K562 (cell line): ENCODE results near the gene ZFP36. TPM values are rescaled to one million over a fixed set of nuclear protein-coding genes. Genes with fewer than 3 reads are reported as not detected.

ENCODE experiments used
- BCL6 ChIP-seq: fragments of 250-450 bp; sonication (Bioruptor Pico); IDR thresholded peaks from 2 replicates; pipeline ENCODE4 v1.4.0; 2020
- EHMT2 ChIP-seq: fragments of 450-650 bp; IDR thresholded peaks from 2 replicates; pipeline ENCODE4 v1.6.1; 2018; ENCODE audit warnings: antibody characterized with exemption
- EP300 ChIP-seq: IDR thresholded peaks from 2 replicates; pipeline ENCODE4 v1.6.1; 2012; ENCODE audit warnings: low read length, improper control_type of control experiment
- MTA2 ChIP-seq: fragments of 450-650 bp; IDR thresholded peaks from 2 replicates; pipeline ENCODE4 v1.6.1; 2016; ENCODE audit warnings: low read depth
- MYC ChIP-seq, 2 experiments: fragments of 250-450 bp in 1 of 2; sonication (Bioruptor Pico) in 1 of 2; IDR thresholded peaks; 2 replicates each; pipeline versions ENCODE4 v1.5.1 to v1.6.1; 2012 to 2021; ENCODE audit warnings: low read depth in 2 of 2, borderline replicate concordance in 1 of 2, improper control_type of control experiment in 1 of 2, low read length in 1 of 2, mild to moderate bottlenecking in 1 of 2, moderate library complexity in 1 of 2
- MYNN ChIP-seq, 2 experiments: sonication (generic); formaldehyde crosslinking in 1 of 2; IDR thresholded peaks; 2 replicates each; pipeline versions ENCODE4 v1.5.0 to v1.6.1; 2016 to 2020; ENCODE audit warnings: antibody characterized with exemption in 1 of 2, missing genetic modification reagents in 1 of 2
- PHF20 ChIP-seq: fragments of 450-650 bp; IDR thresholded peaks from 2 replicates; pipeline ENCODE4 v1.6.1; 2018; ENCODE audit not compliant: partially characterized antibody
- RCOR1 ChIP-seq, 2 experiments: IDR thresholded peaks; 2 replicates each; pipeline ENCODE4 v1.6.1; 2012; ENCODE audit warnings: low read depth in 2 of 2, low read length in 2 of 2, borderline replicate concordance in 1 of 2, improper control_type of control experiment in 1 of 2
- SMARCA4 ChIP-seq: fragments of 450-650 bp; IDR thresholded peaks from 2 replicates; pipeline ENCODE4 v1.6.1; 2016
- TEAD4 ChIP-seq, 2 experiments: sonication (generic) in 1 of 2; formaldehyde crosslinking in 1 of 2; IDR thresholded peaks; 2 replicates each; pipeline versions ENCODE4 v1.6.1 to v1.8.0; 2012 to 2022; ENCODE audit warnings: borderline replicate concordance in 1 of 2, inconsistent platforms in 1 of 2, low read length in 1 of 2, mild to moderate bottlenecking in 1 of 2, missing genetic modification reagents in 1 of 2
- TRIM24 ChIP-seq, 2 experiments: fragments of 450-650 bp; IDR thresholded peaks; 2 replicates each; pipeline ENCODE4 v1.6.1; 2016
- ZNF143 ChIP-seq: sonication (generic); formaldehyde crosslinking; IDR thresholded peaks from 2 replicates; pipeline ENCODE4 v1.9.0; 2022; ENCODE audit warnings: mild to moderate bottlenecking, missing genetic modification reagents
- ZNF436 ChIP-seq: fragments of 250-450, 450-650 bp; sonication (Bioruptor Pico); formaldehyde crosslinking; IDR thresholded peaks from 2 replicates; pipeline ENCODE4 v1.7.0; 2020; ENCODE audit warnings: mild to moderate bottlenecking
- polyA plus RNA-seq, 8 experiments: library from polyadenylated mRNA; depleted of rRNA in 4 of 8; stranded (reverse) in 5 of 8; unstranded in 3 of 8; fragments of >200 nt; fragmentation: Nextera tagmentation in 2 of 8; fragmentation: Illumina TruSeq in 1 of 8; extraction: Ambion mirVana in 2 of 8; extraction: Trizol in 1 of 8; gene quantifications; 2 replicates each; pipeline versions ENCODE4 v1.2.1 to v1.2.3, GENCODE V29; 2011 to 2014; ENCODE audit warnings: inconsistent platforms in 1 of 8, missing spikeins in 1 of 8
- total RNA-seq, 7 experiments: library from RNA; depleted of rRNA in 6 of 7; stranded (reverse); fragments of >200 nt in 6 of 7; fragmentation: Illumina TruSeq in 2 of 7; extraction: Trizol in 2 of 7; gene quantifications; 2 replicates each; pipeline versions ENCODE4 v1.2.1 to v1.2.3, GENCODE V29; 2011 to 2021; ENCODE audit warnings: low replicate concordance in 1 of 7
- TF ChIP-seq, protein P1 (sequence below): fragments of 450-650 bp; IDR thresholded peaks from 2 replicates; pipeline ENCODE4 v1.6.1; 2016; ENCODE audit warnings: low read depth, mild to moderate bottlenecking, moderate library complexity

Gene ZFP36
- total and polyA plus RNA-seq, 9 of the 15 experiments (the other 6 are each of a cell fraction or from before 2014, with no cell fraction given): 1.0 to 20.1 (median 3.5) TPM

DNA sequence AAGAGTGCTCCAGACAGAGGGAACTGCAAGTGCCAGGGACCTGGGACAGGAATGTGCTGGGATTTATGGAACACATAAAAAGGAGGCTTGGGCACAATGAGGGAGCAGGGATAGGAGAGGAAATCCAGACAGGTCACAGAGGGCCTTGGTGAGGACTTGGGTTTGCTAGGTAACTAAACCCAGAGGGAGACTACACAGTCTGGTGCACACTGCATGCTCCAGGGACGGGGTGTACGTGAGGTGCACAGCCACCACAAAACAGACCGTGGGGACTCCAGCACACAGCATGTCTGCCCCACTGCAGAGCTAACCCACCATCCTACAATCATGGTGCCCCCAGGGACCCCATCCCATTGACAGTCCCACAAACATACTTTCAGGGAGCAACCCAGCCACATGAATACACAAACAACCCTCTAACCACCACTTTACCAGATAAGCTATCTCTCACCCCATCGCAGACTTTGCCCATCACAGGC is 5.5 kb upstream of the ZFP36 start (continued):
- TF ChIP-seq EHMT2 (no peak), SMARCA4 (peak; percentile 80), MYC (IDR thresholded peaks at IDR 0.05; ENCODE audit: low read depth, low read length) (0 out of 2 replicates have a peak, but pooled peaks have one; percentile 18), MYC (CRISPR knock-in tag; IDR thresholded peaks at IDR 0.05; ENCODE audit: borderline replicate concordance, low read depth) (no peak), EP300 (peak; percentile 42; the same call in 1 of the 2 replicates), PHF20 (no peak), TRIM24 (IDR thresholded peaks at IDR 0.05) (0 out of 4 replicates have a peak, but pooled peaks of 1 of the 2 experiments have one; percentile 17), ZNF143 (CRISPR knock-in tag) (no peak), ZNF436 (CRISPR knock-in tag) (no peak), TEAD4 (IDR thresholded peaks at IDR 0.05; ENCODE audit: low read length) (peak; percentile 10; the same call in 1 of the 2 replicates), TEAD4 (CRISPR knock-in tag; IDR thresholded peaks at IDR 0.05; ENCODE audit: borderline replicate concordance) (no peak), BCL6 (CRISPR knock-in tag) (no peak), MTA2 (0 out of 2 replicates have a peak, but pooled peaks have one; percentile 26), MYNN (IDR thresholded peaks at IDR 0.05) (peak; percentile 73; the same call in 1 of the 2 replicates), MYNN (CRISPR knock-in tag; IDR thresholded peaks at IDR 0.05) (no peak), RCOR1 (IDR thresholded peaks at IDR 0.05; ENCODE audit: borderline replicate concordance in 1 of 2, low read depth in 2 of 2, low read length in 2 of 2) (peak in 1 of 2 experiments; percentile 68; a peak in 2 of 4 replicates)
- TF ChIP-seq, protein P1, sequence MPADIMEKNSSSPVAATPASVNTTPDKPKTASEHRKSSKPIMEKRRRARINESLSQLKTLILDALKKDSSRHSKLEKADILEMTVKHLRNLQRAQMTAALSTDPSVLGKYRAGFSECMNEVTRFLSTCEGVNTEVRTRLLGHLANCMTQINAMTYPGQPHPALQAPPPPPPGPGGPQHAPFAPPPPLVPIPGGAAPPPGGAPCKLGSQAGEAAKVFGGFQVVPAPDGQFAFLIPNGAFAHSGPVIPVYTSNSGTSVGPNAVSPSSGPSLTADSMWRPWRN: 0 out of 2 replicates have a peak, but pooled peaks have one; percentile 51
